NK-92 (cell line): Measurements from ENCODE around the gene TMEM184C.

Experiments used
- DNase-seq: peaks from one replicate; lab custom pipeline; 2025; ENCODE audit not compliant: unreplicated experiment; lab: John Stamatoyannopoulos, UW

The TMEM184C gene

GRCh38 chr4:147599206-147599605 lies 18.0 kb upstream of the TMEM184C start:
- DNase-seq = no peak

GRCh38 chr4:147599769-147600168 lies 17.4 kb upstream of the TMEM184C start:
- no peak for DNase-seq

DNA sequence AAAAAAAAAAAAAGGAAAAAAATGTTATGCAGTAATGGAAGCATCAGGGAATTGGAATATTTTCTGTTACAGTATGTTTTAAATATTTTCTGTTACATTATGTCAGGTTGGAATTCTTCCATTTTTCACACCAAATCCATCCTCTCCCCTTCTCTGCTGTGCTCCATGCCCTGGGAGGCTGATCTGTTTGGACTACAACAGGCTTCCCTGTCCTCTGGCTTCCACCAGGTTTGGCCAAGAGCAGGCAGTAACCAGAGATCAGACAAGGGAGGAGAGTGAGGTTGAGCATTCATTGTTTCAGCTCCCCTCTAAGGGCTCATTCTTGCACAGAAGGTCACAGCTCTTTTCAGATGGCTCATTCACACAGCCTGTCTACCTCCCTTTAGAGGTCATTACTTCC lies 11.7 kb upstream of the TMEM184C start:
- no peak for DNase-seq

GRCh38 chr4:147607471-147607870 lies 9.7 kb upstream of the TMEM184C start:
- DNase-seq = no peak

DNA sequence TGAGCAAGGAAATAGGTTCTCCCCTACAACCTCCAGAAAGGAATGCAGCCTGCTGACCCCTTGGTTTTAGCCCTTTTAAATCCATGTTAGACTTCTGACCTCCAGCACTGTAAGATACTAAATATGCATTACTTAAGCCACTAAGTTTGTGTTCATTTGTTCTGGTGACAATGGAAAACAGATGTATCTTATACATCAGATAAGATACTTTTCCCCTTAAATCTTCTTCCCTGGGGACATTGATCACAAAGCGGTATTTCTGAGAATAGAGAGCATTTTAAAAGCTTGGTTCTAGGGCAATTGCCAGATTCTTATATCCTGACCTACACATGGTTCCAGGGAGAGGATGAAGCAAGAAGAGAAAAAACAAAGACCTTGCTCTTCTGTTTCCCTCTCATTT lies 6.5 kb upstream of the TMEM184C start:
- DNase-seq = no peak

DNA sequence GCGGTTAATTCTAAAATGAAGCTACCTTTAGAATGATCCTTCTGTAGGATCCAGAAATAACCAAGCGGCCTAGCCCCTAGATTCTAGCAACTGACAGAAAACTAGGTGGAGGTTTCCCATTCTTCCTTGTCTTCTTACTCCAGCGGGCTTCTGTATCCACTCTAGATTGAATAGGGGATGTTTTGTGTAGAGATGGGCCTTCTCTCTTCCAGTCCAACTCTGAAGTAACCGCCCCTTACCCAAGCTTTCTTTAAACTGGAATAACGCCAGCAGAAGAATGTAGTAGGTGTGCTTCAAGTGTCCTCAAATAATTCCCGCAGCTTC lies 386 bp upstream of the TMEM184C start:
- DNase-seq = no peak

- no peak for DNase-seq
Measured at GRCh38 chr4:147617841-147618691, 869 bp downstream of the TMEM184C start.

- DNase-seq = no peak
Measured at GRCh38 chr4:147620315-147620714, 3.1 kb downstream of the TMEM184C start.

- no peak for DNase-seq
Measured at GRCh38 chr4:147625733-147626132, 8.5 kb downstream of the TMEM184C start.

DNA sequence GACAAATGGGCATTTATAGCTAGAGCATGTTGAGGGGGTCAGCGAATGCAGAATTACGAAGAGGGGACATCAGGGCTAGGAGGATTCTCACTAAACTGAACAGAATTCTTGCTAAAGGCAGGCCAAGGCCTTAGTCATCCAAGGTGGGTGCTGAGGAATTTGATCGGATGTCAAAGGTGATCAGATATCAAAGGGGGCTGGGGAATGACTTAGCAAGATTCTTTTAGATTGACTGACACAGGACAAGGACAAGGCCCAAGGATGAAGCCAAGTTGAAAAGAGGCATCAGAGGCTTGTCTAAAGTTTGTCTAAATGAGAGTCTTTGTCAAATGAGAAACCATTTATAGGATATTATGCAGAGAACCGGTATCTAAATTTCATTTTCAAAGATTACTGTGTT lies 9.7 kb downstream of the TMEM184C start:
- DNase-seq = no peak

DNA sequence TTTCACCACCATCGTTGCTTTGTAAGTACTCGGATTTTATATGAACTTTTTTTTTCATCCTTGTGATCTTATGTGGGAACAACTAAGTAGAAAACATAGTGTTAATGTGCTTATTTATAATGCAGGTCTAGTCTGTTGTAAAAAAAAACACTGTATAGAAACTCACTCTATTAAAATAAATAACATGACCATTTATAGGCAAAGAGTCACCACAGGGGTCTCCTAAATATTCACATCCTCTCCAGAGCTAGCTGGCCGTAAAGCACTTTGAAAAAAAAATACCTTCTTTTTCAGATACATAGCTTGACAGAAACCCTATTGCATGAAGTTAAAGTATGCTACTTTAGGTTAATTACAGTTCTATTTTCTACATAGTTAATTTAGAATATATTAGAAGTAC lies 11.2 kb downstream of the TMEM184C start:
- DNase-seq = no peak

DNA sequence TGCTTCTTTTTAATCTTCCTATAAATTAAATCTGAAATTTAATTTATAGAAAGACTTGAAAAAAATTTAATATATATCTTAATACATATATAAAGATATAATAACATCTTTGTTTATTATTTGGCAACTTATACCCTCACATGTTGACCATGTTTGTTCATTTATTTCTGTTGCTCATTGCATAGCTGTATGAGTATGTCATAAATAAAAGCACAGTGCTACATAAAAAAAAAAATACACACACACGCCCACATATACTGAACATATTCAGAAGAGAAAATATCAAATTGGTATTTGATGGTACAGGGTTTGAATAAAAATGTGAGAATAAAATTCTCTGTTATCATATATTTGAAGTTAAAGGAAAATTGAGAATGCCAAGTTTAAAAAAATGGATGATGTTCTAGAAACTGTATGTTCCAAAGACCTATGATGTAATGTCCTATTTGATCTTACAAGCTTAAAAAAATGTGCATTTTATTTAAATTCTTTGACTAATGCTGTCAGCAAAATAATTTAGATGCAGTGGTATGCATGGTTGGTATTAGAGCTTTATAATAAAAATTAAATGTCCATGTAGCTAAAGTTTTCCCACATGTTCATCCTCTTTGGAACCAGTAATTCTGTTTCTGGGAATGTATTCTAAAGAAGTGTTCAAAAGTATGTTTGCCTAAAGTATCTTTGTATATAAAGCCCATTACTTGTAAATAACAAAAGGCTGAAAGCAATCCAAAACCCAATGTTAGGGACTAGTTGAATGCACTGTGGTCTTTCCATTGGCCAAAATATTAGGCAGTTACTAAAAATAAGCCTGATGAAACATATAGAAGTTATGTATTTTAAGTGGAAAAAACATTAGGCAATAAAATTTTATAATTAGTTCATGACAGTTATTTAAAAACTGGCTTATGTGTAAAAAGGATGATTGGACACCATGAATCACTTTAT lies 12.9 kb downstream of the TMEM184C start:
- no peak for DNase-seq

- no peak for DNase-seq
Measured at GRCh38 chr4:147633113-147633512, 15.9 kb downstream of the TMEM184C start.

DNA sequence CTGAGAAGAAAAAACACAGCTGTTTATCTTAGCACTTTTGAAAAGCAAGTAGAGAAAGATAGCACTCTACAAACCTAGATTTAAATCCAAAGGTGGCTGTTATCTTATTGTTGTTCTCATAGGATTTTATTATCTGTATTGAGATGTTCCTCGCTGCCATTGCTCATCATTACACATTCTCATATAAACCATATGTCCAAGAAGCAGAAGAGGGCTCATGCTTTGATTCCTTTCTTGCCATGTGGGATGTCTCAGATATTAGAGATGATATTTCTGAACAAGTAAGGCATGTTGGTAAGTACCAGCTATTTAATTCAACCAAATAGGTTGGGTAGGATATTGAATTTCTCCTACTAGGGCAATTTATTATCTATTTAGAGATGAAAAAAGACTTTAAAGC lies 16.4 kb downstream of the TMEM184C start:
- no peak for DNase-seq

GRCh38 chr4:147635348-147635747 lies 18.2 kb downstream of the TMEM184C start:
- DNase-seq = no peak

GRCh38 chr4:147638365-147638764 lies 21.2 kb downstream of the TMEM184C start:
- no peak for DNase-seq

GRCh38 chr4:147638942-147639341 lies 21.7 kb downstream of the TMEM184C start:
- no peak for DNase-seq

DNA sequence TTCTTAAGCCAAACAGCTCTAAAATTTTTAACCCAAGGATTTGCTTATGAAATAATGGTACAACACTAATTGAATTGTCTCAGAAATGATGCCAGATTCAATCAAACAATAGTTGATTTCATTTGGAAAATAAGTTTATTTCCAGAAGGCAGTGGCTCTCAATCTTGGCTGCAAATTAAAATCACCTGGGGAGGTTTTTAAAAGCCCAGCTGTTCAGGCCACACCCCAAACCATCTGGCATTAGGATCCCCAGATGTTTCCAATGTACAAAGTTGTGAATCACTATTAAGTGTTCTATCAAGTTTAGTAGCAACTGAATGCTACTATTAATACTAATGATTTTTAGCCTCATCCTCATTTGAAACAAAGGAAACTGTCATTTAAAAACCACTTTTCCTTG lies 22.2 kb downstream of the TMEM184C start:
- DNase-seq = no peak

- no peak for DNase-seq
Measured at GRCh38 chr4:147640331-147640730, 23.1 kb downstream of the TMEM184C start.

- DNase-seq = no peak
Measured at GRCh38 chr4:147643616-147644015, 26.4 kb downstream of the TMEM184C start.

DNA sequence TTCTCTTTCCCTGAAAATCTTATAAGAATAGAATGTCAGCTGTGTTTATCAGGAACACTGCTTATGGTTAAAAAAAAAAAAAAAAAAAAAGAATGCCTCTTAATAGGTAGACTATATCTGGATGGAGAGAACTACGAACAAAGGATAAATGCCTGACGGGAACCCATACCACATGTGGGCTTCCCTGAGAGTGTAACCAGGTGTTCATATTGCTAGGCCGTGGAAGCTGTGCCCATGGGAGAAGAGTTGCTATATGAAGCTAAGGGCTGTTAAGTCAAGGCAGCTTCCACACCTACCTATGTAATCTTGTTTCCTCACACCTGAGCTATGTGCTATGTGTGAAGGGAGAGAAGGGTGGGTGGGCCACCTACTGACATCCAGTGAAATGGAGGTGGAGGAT lies 27.3 kb downstream of the TMEM184C start:
- no peak for DNase-seq

GRCh38 chr4:147645099-147645498 lies 27.9 kb downstream of the TMEM184C start:
- DNase-seq = no peak
